Epithelial cell of proximal tubule (primary cell): ENCODE results near the gene ATG9A. TPM values are rescaled to one million over a fixed set of nuclear protein-coding genes. Genes with fewer than 3 reads are reported as not detected.
A peak's percentile ranks its signal among the peaks of the same experiment; 100 is the strongest.

Experiments
- DNase-seq: peaks from one replicate; pipeline ENCODE4 v3.0.0-alpha.2; 2011; ENCODE audit warnings: low read depth
- H3K4me3 ChIP-seq: 2 replicates; pipeline ENCODE4 v1.5.1; 2011; ENCODE audit warnings: low read depth, mild to moderate bottlenecking, low read length
- total RNA-seq: library from RNA; depleted of rRNA; stranded (reverse); fragments of >200 nt; gene quantifications from 2 replicates; pipeline ENCODE4 v1.2.3, GENCODE V29; 2015
- TF ChIP-seq, protein P1 (sequence below): conservative IDR thresholded peaks from 2 replicates; pipeline ENCODE4 v1.5.1; 2012; ENCODE audit warnings: low read depth, mild to moderate bottlenecking, low read length

The ATG9A gene, protein sequence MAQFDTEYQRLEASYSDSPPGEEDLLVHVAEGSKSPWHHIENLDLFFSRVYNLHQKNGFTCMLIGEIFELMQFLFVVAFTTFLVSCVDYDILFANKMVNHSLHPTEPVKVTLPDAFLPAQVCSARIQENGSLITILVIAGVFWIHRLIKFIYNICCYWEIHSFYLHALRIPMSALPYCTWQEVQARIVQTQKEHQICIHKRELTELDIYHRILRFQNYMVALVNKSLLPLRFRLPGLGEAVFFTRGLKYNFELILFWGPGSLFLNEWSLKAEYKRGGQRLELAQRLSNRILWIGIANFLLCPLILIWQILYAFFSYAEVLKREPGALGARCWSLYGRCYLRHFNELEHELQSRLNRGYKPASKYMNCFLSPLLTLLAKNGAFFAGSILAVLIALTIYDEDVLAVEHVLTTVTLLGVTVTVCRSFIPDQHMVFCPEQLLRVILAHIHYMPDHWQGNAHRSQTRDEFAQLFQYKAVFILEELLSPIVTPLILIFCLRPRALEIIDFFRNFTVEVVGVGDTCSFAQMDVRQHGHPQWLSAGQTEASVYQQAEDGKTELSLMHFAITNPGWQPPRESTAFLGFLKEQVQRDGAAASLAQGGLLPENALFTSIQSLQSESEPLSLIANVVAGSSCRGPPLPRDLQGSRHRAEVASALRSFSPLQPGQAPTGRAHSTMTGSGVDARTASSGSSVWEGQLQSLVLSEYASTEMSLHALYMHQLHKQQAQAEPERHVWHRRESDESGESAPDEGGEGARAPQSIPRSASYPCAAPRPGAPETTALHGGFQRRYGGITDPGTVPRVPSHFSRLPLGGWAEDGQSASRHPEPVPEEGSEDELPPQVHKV
- total RNA-seq = 34.1 and 52.9 TPM in 2 replicates

DNA sequence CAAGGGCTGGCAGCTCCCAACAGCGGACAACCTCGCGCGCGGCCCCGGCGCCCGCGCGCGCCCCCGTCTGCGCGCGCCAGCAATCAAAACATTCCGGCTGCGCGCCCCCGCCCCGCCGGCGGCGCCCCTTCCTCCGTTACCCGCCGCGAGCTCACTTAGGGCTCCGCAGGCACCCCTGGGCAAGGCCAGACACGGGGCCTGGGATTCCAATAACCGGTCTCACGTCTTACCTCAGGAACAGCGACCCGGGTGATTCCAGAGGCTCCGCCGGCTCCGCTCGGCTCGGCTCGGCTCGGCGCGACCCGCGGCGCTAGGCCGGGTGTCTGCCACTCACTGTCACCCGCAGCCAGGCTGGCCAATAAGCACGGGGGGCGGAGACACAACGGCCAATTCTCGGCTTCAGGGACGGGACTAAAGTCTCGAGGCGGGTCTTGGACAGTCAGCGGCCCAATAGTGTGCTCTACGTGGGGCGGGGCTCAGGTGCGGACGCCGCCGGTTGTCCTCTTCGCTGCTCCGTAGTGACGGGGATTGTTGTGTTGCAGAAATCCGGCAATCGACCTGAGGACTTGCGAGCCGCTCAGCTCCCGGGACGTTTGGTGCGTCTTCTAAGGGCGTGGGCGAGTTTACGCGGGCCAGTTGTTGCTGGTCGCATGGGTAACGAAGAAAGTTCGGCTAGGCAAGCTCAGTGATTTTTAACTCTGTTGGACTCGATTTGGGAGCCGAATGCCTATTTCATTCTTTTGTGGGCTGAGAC, at the start of gene ATG9A, which contains the start of gene ANKZF1:
ATG9A (minus strand) TSS at position 332 of the 754 bp plus-strand sequence. CDS start 1,612 bp downstream, outside the sequence.
ANKZF1 (plus strand) TSS at position 502 of the 754 bp plus-strand sequence. CDS start 452 bp downstream, outside the sequence.
- TF ChIP-seq, protein P1, sequence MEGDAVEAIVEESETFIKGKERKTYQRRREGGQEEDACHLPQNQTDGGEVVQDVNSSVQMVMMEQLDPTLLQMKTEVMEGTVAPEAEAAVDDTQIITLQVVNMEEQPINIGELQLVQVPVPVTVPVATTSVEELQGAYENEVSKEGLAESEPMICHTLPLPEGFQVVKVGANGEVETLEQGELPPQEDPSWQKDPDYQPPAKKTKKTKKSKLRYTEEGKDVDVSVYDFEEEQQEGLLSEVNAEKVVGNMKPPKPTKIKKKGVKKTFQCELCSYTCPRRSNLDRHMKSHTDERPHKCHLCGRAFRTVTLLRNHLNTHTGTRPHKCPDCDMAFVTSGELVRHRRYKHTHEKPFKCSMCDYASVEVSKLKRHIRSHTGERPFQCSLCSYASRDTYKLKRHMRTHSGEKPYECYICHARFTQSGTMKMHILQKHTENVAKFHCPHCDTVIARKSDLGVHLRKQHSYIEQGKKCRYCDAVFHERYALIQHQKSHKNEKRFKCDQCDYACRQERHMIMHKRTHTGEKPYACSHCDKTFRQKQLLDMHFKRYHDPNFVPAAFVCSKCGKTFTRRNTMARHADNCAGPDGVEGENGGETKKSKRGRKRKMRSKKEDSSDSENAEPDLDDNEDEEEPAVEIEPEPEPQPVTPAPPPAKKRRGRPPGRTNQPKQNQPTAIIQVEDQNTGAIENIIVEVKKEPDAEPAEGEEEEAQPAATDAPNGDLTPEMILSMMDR = no peak

DNA sequence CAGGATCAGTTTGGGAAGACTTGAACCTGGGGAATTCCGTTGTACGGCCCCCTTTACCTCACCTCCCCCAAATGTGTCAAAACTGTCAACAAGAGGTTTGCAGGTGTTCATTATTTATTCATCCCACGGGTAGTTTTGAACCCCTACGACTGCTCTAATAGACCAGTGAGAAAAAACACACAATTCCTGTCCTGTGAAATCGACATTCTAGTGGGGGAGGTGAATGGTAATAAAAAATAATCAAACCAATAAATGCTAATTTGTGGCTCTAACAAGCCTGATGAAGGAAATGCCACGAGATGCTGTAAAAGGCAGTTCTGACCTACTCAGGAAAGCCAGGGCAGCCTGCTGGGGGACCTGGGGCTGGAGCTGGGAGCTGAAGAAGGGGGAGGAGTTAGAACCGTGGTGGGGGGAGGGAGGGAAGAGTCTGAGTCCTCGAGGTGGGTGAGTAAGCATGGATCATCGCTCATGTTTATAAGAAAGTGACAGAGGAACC, 49.3 kb upstream of the ATG9A start:
- H3K4me3 ChIP-seq = peak overlapping the region; percentile 38
- no peak for DNase-seq
- TF ChIP-seq, protein P1 = no peak

More for the DNA sequence above, at the start of gene ATG9A, which contains the start of gene ANKZF1:
- peak within 1 kb of the TSS; percentile 76 for H3K4me3 ChIP-seq
- peak; percentile 79 for DNase-seq

DNA sequence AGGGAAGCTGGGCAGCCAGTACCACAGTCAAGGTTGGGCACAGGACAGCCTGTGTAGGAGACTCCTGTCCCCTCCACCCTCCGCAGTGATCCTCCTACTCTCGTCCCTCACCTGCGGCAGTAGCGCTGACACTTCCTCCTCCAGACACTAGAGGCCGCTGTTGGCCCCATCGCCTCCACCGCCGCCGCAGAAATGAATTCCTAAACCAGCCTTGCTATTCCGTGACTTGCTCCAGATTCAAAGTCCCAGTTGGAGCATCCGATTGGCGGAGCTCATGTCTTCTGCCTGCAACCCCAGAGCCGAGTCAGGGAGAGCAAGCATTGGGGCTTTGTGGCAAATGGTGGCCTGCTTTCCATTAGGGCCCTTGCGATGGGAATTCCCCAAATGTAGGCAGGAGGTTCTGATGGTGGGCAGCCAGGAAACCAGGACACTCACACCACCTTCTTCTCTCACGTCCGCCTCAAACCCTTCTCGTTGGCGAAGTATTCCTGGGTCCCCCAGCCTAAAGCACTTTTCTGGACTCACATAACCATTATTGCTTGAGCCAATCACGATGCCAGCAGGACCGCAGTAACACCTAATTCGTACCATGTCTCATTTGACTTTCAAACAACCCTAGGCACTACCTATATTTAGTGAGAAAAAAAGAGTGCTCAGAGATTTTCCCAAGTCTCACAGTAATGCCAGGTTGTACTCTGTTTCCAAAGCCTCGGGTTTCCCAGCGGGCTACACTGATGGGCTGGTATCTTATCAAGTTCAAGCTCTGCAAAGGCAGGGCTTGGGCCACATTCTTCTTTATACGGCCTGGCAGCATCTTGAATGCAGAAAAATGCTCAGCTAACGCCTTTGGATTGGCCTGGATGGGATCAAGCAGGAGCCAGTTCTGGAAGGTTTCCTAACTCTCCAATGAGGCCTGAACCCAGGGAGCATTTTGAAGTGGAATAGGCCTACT, 48.5 kb upstream of the ATG9A start:
- H3K4me3 ChIP-seq = no peak overlapping the region
- no peak for DNase-seq
- TF ChIP-seq, protein P1 = peak; percentile 94

DNA sequence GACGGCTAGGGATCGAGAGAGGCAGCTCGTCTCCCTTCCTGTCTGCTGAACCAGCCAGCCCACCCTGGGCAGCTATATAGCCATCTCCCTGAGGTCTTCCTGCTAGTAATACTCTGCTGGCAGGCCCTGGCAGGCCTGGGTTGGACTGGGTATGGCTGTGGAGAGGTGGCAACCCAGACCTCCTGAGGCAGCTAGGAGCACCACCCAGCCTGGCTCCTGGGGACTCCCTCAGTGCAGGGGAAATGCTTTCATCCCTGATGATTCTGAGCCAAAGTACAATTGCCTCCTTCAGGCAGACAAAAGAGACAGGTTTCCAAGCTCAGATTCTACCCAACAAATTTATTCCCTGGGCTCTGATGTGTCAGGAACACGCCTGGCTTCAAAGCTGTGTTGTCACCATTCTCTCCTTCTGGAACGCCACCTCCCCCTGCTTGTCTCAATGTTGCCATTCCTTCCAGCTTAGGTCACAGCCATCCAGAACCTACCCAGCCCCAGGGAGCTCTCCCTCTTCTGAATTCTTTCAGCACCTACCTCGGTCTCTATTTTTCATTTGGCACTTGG, 45.0 kb upstream of the ATG9A start:
- no peak overlapping the region for H3K4me3 ChIP-seq
- DNase-seq = peak; percentile 66
- TF ChIP-seq, protein P1 = no peak

DNA sequence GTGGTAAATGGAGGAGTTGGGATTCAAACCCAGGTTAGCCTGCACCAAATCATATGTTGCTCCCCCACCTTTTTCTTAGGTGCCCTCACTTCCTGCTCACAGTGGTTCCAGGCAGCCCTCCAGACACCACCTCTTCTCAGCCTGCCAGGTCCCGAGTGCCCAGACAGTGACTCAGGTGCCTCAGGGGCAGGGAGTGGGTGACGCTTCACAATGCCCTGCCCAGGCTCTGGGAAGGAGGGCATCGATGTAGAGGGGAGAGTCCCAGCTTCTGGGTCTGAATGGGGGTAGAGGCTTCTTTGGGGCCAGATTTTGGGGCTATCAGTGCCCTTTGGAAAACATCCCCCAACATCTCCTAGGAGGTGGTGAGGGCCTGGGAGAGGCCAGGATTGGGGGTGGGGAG, 44.5 kb upstream of the ATG9A start:
- no peak for DNase-seq
- no peak overlapping the region for H3K4me3 ChIP-seq
- TF ChIP-seq, protein P1 = no peak
